Measurements from ENCODE around the gene OGDH.

The OGDH gene

DNA sequence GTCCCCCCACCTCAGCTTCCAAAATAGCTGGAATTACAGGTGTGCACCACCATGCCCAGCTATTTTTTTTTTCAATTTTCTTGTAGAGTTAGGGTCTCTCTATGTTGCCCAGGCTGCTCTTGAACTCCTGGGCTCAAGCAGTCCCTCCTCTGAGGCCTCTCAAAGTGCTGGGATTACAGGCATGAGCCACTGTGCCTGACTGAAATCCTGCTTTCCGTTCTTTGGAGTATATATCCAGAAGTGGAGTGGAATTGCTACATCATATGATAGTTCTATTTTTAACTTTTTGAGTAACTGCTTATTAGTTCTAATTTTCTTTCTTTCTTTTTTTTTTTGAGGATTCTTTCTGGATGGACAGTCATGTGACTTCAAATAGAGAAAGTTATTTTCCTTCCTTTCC, 79.3 kb downstream of the OGDH start:
- ATAC-seq, result no peak
- TF ChIP-seq ESRRG (CRISPR knock-in tag; IDR thresholded peaks at IDR 0.05) (no peak), ARNTL (CRISPR knock-in tag; IDR thresholded peaks at IDR 0.05; ENCODE audit: borderline replicate concordance, low read depth) (no peak), ZNF70 (CRISPR knock-in tag; IDR thresholded peaks at IDR 0.05) (no peak), ZC3H10 (CRISPR knock-in tag; IDR thresholded peaks at IDR 0.05) (no peak), TOX (CRISPR knock-in tag; IDR thresholded peaks at IDR 0.05; ENCODE audit: borderline replicate concordance) (no peak), OSR1 (CRISPR knock-in tag; IDR thresholded peaks at IDR 0.05) (no peak)
- TF ChIP-seq, protein P1, sequence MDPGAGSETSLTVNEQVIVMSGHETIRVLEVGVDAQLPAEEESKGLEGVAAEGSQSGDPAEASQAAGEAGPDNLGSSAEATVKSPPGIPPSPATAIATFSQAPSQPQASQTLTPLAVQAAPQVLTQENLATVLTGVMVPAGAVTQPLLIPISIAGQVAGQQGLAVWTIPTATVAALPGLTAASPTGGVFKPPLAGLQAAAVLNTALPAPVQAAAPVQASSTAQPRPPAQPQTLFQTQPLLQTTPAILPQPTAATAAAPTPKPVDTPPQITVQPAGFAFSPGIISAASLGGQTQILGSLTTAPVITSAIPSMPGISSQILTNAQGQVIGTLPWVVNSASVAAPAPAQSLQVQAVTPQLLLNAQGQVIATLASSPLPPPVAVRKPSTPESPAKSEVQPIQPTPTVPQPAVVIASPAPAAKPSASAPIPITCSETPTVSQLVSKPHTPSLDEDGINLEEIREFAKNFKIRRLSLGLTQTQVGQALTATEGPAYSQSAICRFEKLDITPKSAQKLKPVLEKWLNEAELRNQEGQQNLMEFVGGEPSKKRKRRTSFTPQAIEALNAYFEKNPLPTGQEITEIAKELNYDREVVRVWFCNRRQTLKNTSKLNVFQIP (CRISPR knock-in tag; IDR thresholded peaks at IDR 0.05; ENCODE audit: borderline replicate concordance, low read depth), result no peak
- TF ChIP-seq, protein P2, sequence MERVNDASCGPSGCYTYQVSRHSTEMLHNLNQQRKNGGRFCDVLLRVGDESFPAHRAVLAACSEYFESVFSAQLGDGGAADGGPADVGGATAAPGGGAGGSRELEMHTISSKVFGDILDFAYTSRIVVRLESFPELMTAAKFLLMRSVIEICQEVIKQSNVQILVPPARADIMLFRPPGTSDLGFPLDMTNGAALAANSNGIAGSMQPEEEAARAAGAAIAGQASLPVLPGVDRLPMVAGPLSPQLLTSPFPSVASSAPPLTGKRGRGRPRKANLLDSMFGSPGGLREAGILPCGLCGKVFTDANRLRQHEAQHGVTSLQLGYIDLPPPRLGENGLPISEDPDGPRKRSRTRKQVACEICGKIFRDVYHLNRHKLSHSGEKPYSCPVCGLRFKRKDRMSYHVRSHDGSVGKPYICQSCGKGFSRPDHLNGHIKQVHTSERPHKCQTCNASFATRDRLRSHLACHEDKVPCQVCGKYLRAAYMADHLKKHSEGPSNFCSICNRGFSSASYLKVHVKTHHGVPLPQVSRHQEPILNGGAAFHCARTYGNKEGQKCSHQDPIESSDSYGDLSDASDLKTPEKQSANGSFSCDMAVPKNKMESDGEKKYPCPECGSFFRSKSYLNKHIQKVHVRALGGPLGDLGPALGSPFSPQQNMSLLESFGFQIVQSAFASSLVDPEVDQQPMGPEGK (CRISPR knock-in tag; IDR thresholded peaks at IDR 0.05; ENCODE audit: borderline replicate concordance), result no peak

DNA sequence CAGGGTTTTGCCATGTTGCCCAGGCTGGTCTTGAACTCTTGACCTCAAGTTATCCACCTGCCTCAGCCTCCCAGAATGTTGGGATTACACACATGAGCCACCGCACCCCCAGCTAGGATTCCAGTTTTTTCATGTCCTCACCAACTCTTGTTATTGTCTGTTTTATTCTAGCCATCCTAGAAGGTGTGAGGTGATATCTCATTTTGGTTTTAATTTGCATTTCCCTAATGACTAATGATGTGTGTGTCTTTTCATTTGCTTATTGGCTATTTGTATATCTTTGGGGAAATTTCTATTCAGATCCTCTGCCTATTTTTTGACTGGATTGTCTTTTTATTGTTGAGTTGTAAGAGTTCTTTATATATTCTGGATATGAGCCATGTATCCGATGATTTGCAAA, 83.0 kb downstream of the OGDH start:
- TF ChIP-seq, protein P3, sequence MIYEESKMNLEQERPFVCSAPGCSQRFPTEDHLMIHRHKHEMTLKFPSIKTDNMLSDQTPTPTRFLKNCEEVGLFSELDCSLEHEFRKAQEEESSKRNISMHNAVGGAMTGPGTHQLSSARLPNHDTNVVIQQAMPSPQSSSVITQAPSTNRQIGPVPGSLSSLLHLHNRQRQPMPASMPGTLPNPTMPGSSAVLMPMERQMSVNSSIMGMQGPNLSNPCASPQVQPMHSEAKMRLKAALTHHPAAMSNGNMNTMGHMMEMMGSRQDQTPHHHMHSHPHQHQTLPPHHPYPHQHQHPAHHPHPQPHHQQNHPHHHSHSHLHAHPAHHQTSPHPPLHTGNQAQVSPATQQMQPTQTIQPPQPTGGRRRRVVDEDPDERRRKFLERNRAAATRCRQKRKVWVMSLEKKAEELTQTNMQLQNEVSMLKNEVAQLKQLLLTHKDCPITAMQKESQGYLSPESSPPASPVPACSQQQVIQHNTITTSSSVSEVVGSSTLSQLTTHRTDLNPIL (CRISPR knock-in tag; IDR thresholded peaks at IDR 0.05; ENCODE audit: low read depth), result no peak
- TF ChIP-seq, protein P4, sequence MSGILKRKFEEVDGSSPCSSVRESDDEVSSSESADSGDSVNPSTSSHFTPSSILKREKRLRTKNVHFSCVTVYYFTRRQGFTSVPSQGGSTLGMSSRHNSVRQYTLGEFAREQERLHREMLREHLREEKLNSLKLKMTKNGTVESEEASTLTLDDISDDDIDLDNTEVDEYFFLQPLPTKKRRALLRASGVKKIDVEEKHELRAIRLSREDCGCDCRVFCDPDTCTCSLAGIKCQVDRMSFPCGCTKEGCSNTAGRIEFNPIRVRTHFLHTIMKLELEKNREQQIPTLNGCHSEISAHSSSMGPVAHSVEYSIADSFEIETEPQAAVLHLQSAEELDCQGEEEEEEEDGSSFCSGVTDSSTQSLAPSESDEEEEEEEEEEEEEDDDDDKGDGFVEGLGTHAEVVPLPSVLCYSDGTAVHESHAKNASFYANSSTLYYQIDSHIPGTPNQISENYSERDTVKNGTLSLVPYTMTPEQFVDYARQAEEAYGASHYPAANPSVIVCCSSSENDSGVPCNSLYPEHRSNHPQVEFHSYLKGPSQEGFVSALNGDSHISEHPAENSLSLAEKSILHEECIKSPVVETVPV (CRISPR knock-in tag; IDR thresholded peaks at IDR 0.05), result no peak
- TF ChIP-seq ZNF8 (CRISPR knock-in tag; IDR thresholded peaks at IDR 0.05) (no peak), ISL1 (CRISPR knock-in tag; IDR thresholded peaks at IDR 0.05) (no peak), ZNF565 (CRISPR knock-in tag; conservative IDR thresholded peaks at IDR 0.05; ENCODE audit: low read depth) (no peak), BACH2 (CRISPR knock-in tag; IDR thresholded peaks at IDR 0.05; ENCODE audit: borderline replicate concordance) (no peak), ESRRG (CRISPR knock-in tag; IDR thresholded peaks at IDR 0.05) (no peak), ZFP3 (CRISPR knock-in tag; IDR thresholded peaks at IDR 0.05) (no peak), PPARA (CRISPR knock-in tag; IDR thresholded peaks at IDR 0.05; ENCODE audit: borderline replicate concordance) (no peak), GLIS3 (CRISPR knock-in tag; IDR thresholded peaks at IDR 0.05) (no peak), OSR1 (CRISPR knock-in tag; IDR thresholded peaks at IDR 0.05) (no peak), RARB (CRISPR knock-in tag; IDR thresholded peaks at IDR 0.05) (no peak), CSDC2 (CRISPR knock-in tag; IDR thresholded peaks at IDR 0.05) (no peak), ARNTL (CRISPR knock-in tag; IDR thresholded peaks at IDR 0.05; ENCODE audit: borderline replicate concordance, low read depth) (no peak), ZFP30 (CRISPR knock-in tag; IDR thresholded peaks at IDR 0.05) (no peak), SNAI2 (CRISPR knock-in tag; IDR thresholded peaks at IDR 0.05) (no peak), ZC3H10 (CRISPR knock-in tag; IDR thresholded peaks at IDR 0.05) (no peak), ZNF70 (CRISPR knock-in tag; IDR thresholded peaks at IDR 0.05) (no peak)
- TF ChIP-seq, protein P1 (CRISPR knock-in tag; IDR thresholded peaks at IDR 0.05; ENCODE audit: borderline replicate concordance, low read depth), result no peak
- ATAC-seq, result no peak

DNA sequence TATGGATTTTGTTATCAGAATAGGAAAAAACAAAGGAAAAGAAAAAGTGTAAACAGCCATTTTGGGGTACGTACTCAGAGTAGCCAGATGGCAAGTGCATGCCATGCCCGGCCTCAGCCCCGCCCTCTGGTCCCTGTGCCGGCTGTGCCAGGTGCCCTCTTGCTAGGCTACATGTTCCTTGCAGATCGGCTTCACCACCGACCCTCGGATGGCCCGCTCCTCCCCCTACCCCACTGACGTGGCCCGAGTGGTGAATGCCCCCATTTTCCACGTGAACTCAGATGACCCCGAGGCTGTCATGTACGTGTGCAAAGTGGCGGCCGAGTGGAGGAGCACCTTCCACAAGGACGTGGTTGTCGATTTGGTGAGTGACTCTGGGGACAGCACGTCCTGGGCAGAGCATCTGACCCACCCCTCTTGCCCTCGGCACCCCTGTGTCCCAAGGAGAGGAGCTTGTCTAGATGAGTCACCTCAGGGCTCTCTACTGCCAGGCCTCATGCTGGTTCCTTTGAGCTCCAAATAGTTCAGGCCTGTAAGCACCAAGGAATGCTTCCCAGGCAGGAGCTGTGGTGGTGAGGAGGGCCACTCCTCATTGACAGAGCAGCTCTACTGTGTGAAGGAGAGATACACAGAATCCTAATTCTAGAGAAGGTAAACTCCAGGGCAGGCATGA, 87.3 kb downstream of the OGDH start:
- peak; percentile 87 for ATAC-seq
- TF ChIP-seq, protein P3 (CRISPR knock-in tag; IDR thresholded peaks at IDR 0.05; ENCODE audit: low read depth), result no peak
- TF ChIP-seq, protein P4 (CRISPR knock-in tag; IDR thresholded peaks at IDR 0.05), result no peak
- TF ChIP-seq, protein P1 (CRISPR knock-in tag; IDR thresholded peaks at IDR 0.05; ENCODE audit: borderline replicate concordance, low read depth), result no peak
- TF ChIP-seq TCF4 (CRISPR knock-in tag; IDR thresholded peaks at IDR 0.05; ENCODE audit: borderline replicate concordance) (no peak), GLIS3 (CRISPR knock-in tag; IDR thresholded peaks at IDR 0.05) (no peak), ZC3H10 (CRISPR knock-in tag; IDR thresholded peaks at IDR 0.05) (no peak), CSDC2 (CRISPR knock-in tag; IDR thresholded peaks at IDR 0.05) (no peak), OSR1 (CRISPR knock-in tag; IDR thresholded peaks at IDR 0.05) (no peak), TOX (CRISPR knock-in tag; IDR thresholded peaks at IDR 0.05; ENCODE audit: borderline replicate concordance) (no peak), ESRRG (CRISPR knock-in tag; IDR thresholded peaks at IDR 0.05) (no peak), ZNF8 (CRISPR knock-in tag; IDR thresholded peaks at IDR 0.05) (no peak), BACH2 (CRISPR knock-in tag; IDR thresholded peaks at IDR 0.05; ENCODE audit: borderline replicate concordance) (no peak)
